ENCODE results near the gene ZNF438.

GRCh38 chr10:30897048-30897447 is 134.6 kb downstream of the ZNF438 start:
- TF ChIP-seq POLR2A (IDR thresholded peaks at IDR 0.05) (no peak), CTCF (IDR thresholded peaks at IDR 0.05) (no peak)

All from lower leg skin (tissue), 3 donors.